PC-9 (cell line): Measurements from ENCODE around the gene RPAP3. TPM values are rescaled to one million over a fixed set of nuclear protein-coding genes. Genes with fewer than 3 reads are reported as not detected.
"Not testable (repeated sequence)": the region's sequence is repeated elsewhere in the genome, so short reads cannot be mapped to it uniquely, and the experiment has no call there.

ENCODE experiments used
- BruUV-seq: library from RNA; stranded (reverse); fragments of 400-500 nt; replicated peaks from 2 replicates; lab custom pipeline; 2021; lab: Mats Ljungman, UMichigan
- CTCF ChIA-PET: fragments of 300-600 bp; sonication (Branson Sonifier 250); formaldehyde crosslinking; loops from one replicate; lab custom pipeline; 2022; ENCODE audit warnings: antibody characterized with exemption; lab: Charles Lee
- POLR2A ChIA-PET: fragments of 300-600 bp; sonication (Branson Sonifier 250); formaldehyde crosslinking; loops from one replicate; lab custom pipeline; 2022; ENCODE audit warnings: antibody characterized with exemption; ENCODE audit not compliant: unreplicated experiment; lab: Charles Lee
- DNase-seq, 2 experiments: peaks; one replicate each; pipeline versions ENCODE4 v3.0.0 to v3.0.0-alpha.2; 2015 to 2022; ENCODE audit warnings: mixed read lengths in 1 of 2
- H2AFZ ChIP-seq: fragments of 200-600 bp; sonication (generic); 2 replicates; pipeline ENCODE4 v1.8.1; 2017; ENCODE audit warnings: antibody characterized with exemption
- H3F3A ChIP-seq: fragments of 200-600 bp; sonication (generic); 2 replicates; pipeline ENCODE4 v1.8.1; 2017; ENCODE audit warnings: antibody characterized with exemption, mild to moderate bottlenecking, low read depth; ENCODE audit not compliant: insufficient read depth
- H3K27ac ChIP-seq: fragments of 200-600 bp; sonication (generic); 2 replicates; pipeline ENCODE4 v1.6.1; 2016; ENCODE audit warnings: mixed run types
- H3K27me3 ChIP-seq: fragments of 200-600 bp; sonication (generic); 2 replicates; pipeline ENCODE4 v1.6.1; 2016; ENCODE audit warnings: low read depth, mixed run types; ENCODE audit not compliant: insufficient read depth
- H3K36me3 ChIP-seq: fragments of 200-600 bp; sonication (generic); 2 replicates; pipeline ENCODE4 v1.6.1; 2016; ENCODE audit warnings: low read depth, mixed run types
- H3K4me1 ChIP-seq: fragments of 200-600 bp; sonication (generic); replicated peaks from 2 replicates; pipeline ENCODE4 v1.6.1; 2016; ENCODE audit warnings: mixed run types; ENCODE audit not compliant: insufficient read depth
- H3K4me2 ChIP-seq: fragments of 200-600 bp; sonication (generic); 2 replicates; pipeline ENCODE4 v1.6.1; 2017; ENCODE audit warnings: mixed run types
- H3K4me3 ChIP-seq: fragments of 200-600 bp; sonication (generic); 2 replicates; pipeline ENCODE4 v1.6.1; 2016; ENCODE audit warnings: mixed run types
- H3K79me2 ChIP-seq: fragments of 200-600 bp; sonication (generic); 2 replicates; pipeline ENCODE4 v1.6.1; 2017; ENCODE audit warnings: low read depth, mixed run types
- H3K9me2 ChIP-seq: fragments of 200-600 bp; sonication (generic); 2 replicates; pipeline ENCODE4 v1.8.1; 2017; ENCODE audit warnings: mild to moderate bottlenecking; ENCODE audit not compliant: insufficient read depth
- H3K9me3 ChIP-seq: fragments of 200-600 bp; sonication (generic); 2 replicates; pipeline ENCODE4 v1.8.1; 2016; ENCODE audit warnings: low read depth; ENCODE audit not compliant: insufficient read depth
- H4K20me1 ChIP-seq: fragments of 200-600 bp; sonication (generic); 2 replicates; pipeline ENCODE4 v1.8.1; 2017; ENCODE audit not compliant: insufficient read depth
- CTCF ChIP-seq: fragments of 200-600 bp; sonication (generic); conservative IDR thresholded peaks from 2 replicates; pipeline ENCODE4 v1.6.1; 2017; ENCODE audit warnings: mixed run types, antibody characterized with exemption, mild to moderate bottlenecking, moderate library complexity
- EZH2 ChIP-seq: fragments of 200-600 bp; sonication (generic); IDR thresholded peaks from 2 replicates; pipeline ENCODE4 v1.8.0; 2017; ENCODE audit warnings: antibody characterized with exemption, low read depth
- intact Hi-C: fragments of 100-400 bp; cut with micrococcal nuclease; formaldehyde crosslinking; loops from one replicate; pipeline ENCODE4 v1.10.0; 2022; ENCODE audit not compliant: unreplicated experiment
- total RNA-seq: library from RNA; stranded (reverse); gene quantifications from 2 replicates; pipeline ENCODE4 v1.2.3, GENCODE V29; 2021

Gene RPAP3
- total RNA-seq, 1 experiment from 2014 or later, result 37.0 TPM

- Histone ChIP-seq H3K9me3 (no peaks in the 10 kb centered on the region), H3K4me1 (0 out of 2 replicates have a peak, but pooled peaks cover 9% of the 10 kb centered on the region), H3F3A (peaks cover 9% of the 10 kb centered on the region; the same call in 1 of the 2 replicates), H2AFZ (no peak overlapping the region), H3K9me2 (no peaks in the 10 kb centered on the region), H3K36me3 (0 out of 2 replicates have a peak, but pooled peaks cover 3% of the 10 kb centered on the region), H3K27me3 (no peaks in the 10 kb centered on the region), H3K4me2 (no peak overlapping the region), H3K79me2 (no peaks in the 10 kb centered on the region), H3K27ac (no peak overlapping the region), H4K20me1 (no peaks in the 10 kb centered on the region), H3K4me3 (no peak overlapping the region)
- POLR2A ChIA-PET, result no interaction called here
- TF ChIP-seq EZH2, result no peak
- TF ChIP-seq CTCF, result no peak
- no peak for DNase-seq
- intact Hi-C loops, result no loop called here
- no TSS peak for BruUV-seq
- CTCF ChIA-PET, result no interaction called here
Measured at GRCh38 chr12:47649381-47649780, 56.4 kb downstream of the RPAP3 start.

- Histone ChIP-seq H3K79me2 (no peaks in the 10 kb centered on the region), H3F3A (peaks cover 9% of the 10 kb centered on the region; the same call in 1 of the 2 replicates), H3K27ac (no peak overlapping the region), H3K4me1 (0 out of 2 replicates have a peak, but pooled peaks cover 9% of the 10 kb centered on the region), H2AFZ (no peak overlapping the region), H3K9me2 (no peaks in the 10 kb centered on the region), H3K4me2 (no peak overlapping the region), H3K27me3 (no peaks in the 10 kb centered on the region), H3K9me3 (no peaks in the 10 kb centered on the region), H3K36me3 (0 out of 2 replicates have a peak, but pooled peaks cover 8% of the 10 kb centered on the region), H4K20me1 (no peaks in the 10 kb centered on the region), H3K4me3 (no peak overlapping the region)
- no peak for TF ChIP-seq EZH2
- TF ChIP-seq CTCF, result no peak
- POLR2A ChIA-PET, result no interaction called here
- intact Hi-C loops, result no loop called here
- no peak for DNase-seq
- BruUV-seq, result no TSS peak
- CTCF ChIA-PET, result no interaction called here
Measured at GRCh38 chr12:47648056-47648579, 57.7 kb downstream of the RPAP3 start.

GRCh38 chr12:47642310-47642709, 63.5 kb downstream of the RPAP3 start:
- H3K27ac ChIP-seq, H3K36me3 ChIP-seq, H3F3A ChIP-seq, H4K20me1 ChIP-seq, H3K4me2 ChIP-seq, H3K4me1 ChIP-seq, H3K9me3 ChIP-seq, intact Hi-C loops, DNase-seq, H3K27me3 ChIP-seq, POLR2A ChIA-PET, H2AFZ ChIP-seq, BruUV-seq, H3K79me2 ChIP-seq, H3K9me2 ChIP-seq, CTCF ChIA-PET, H3K4me3 ChIP-seq: not testable (repeated sequence)
